MM.1S (cell line): ENCODE data around the gene ATP6V0A1.

Experiments
- EZH2 ChIP-seq: fragments of 300-600 bp; sonication (generic); optimal IDR thresholded peaks from 2 replicates; pipeline ENCODE3; 2017; ENCODE audit warnings: low read depth, mild to moderate bottlenecking, antibody characterized with exemption, low read length, mixed read lengths
- TF ChIP-seq, protein P1 (sequence below): fragments of 300-600 bp; sonication (generic); IDR thresholded peaks from 2 replicates; pipeline ENCODE4 v1.5.1; 2016; ENCODE audit warnings: antibody characterized with exemption, low read length, mixed read lengths

GRCh38 chr17:42559075-42559474 lies 100.4 kb downstream of the ATP6V0A1 start:
- TF ChIP-seq, protein P1, sequence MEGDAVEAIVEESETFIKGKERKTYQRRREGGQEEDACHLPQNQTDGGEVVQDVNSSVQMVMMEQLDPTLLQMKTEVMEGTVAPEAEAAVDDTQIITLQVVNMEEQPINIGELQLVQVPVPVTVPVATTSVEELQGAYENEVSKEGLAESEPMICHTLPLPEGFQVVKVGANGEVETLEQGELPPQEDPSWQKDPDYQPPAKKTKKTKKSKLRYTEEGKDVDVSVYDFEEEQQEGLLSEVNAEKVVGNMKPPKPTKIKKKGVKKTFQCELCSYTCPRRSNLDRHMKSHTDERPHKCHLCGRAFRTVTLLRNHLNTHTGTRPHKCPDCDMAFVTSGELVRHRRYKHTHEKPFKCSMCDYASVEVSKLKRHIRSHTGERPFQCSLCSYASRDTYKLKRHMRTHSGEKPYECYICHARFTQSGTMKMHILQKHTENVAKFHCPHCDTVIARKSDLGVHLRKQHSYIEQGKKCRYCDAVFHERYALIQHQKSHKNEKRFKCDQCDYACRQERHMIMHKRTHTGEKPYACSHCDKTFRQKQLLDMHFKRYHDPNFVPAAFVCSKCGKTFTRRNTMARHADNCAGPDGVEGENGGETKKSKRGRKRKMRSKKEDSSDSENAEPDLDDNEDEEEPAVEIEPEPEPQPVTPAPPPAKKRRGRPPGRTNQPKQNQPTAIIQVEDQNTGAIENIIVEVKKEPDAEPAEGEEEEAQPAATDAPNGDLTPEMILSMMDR, result no peak
- TF ChIP-seq EZH2, result no peak
